ENCODE measurements around the gene ZNF891.

The ZNF891 gene

GRCh38 chr12:133130038-133130807 is at the start of gene ZNF891, which contains the start of gene ZNF10:
Gene ZNF891, minus strand, starts transcription at chr12:133130274. Its CDS starts 8,356 bp downstream, at chr12:133121918.
Gene ZNF10, plus strand, starts transcription at chr12:133130627. Its CDS starts 13,866 bp downstream, at chr12:133144493.
- TF ChIP-seq CTCF (IDR thresholded peaks at IDR 0.05; ENCODE audit: borderline replicate concordance, insufficient read depth, low read depth, low read length), result no peak
- H3K4me3 ChIP-seq (ENCODE audit: low read depth, low read length), result peak within 1 kb of the TSS; percentile 81

GRCh38 chr12:133174901-133175300 is 44.8 kb upstream of the ZNF891 start:
- H3K4me3 ChIP-seq (ENCODE audit: low read depth, low read length), result no peak overlapping the region
- TF ChIP-seq CTCF (IDR thresholded peaks at IDR 0.05; ENCODE audit: borderline replicate concordance, insufficient read depth, low read depth, low read length), result no peak

- no peak overlapping the region for H3K4me3 ChIP-seq (ENCODE audit: low read depth, low read length)
- no peak for TF ChIP-seq CTCF (IDR thresholded peaks at IDR 0.05; ENCODE audit: borderline replicate concordance, insufficient read depth, low read depth, low read length)
These were observed 42.4 kb upstream of the ZNF891 start for GRCh38 chr12:133172491-133172890.

GRCh38 chr12:133165776-133166175 is 35.7 kb upstream of the ZNF891 start:
- H3K4me3 ChIP-seq (ENCODE audit: low read depth, low read length), result no peak overlapping the region
- TF ChIP-seq CTCF (IDR thresholded peaks at IDR 0.05; ENCODE audit: borderline replicate concordance, insufficient read depth, low read depth, low read length), result no peak

GRCh38 chr12:133156125-133156690 is 26.1 kb upstream of the ZNF891 start:
- TF ChIP-seq CTCF (IDR thresholded peaks at IDR 0.05; ENCODE audit: borderline replicate concordance, insufficient read depth, low read depth, low read length), result no peak
- H3K4me3 ChIP-seq (ENCODE audit: low read depth, low read length), result no peak overlapping the region

- H3K4me3 ChIP-seq (ENCODE audit: low read depth, low read length), result no peak overlapping the region
- TF ChIP-seq CTCF (IDR thresholded peaks at IDR 0.05; ENCODE audit: borderline replicate concordance, insufficient read depth, low read depth, low read length), result no peak
These were observed 15.9 kb upstream of the ZNF891 start for GRCh38 chr12:133145981-133146380.

- H3K4me3 ChIP-seq (ENCODE audit: low read depth, low read length), result no peak overlapping the region
- no peak for TF ChIP-seq CTCF (IDR thresholded peaks at IDR 0.05; ENCODE audit: borderline replicate concordance, insufficient read depth, low read depth, low read length)
These were observed 5.7 kb upstream of the ZNF891 start for GRCh38 chr12:133135747-133136146.

Data from GM12875 (cell line).